HCT116 (cell line): ENCODE data around the gene SEC22C. TPM values are rescaled to one million over a fixed set of nuclear protein-coding genes. Genes with fewer than 3 reads are reported as not detected.

Source experiments
- ATAC-seq: fragments of 200-7000 bp; cut with Tn5 transposase; 2 replicates; pipeline ENCODE4 v1.9.1; 2020; ENCODE audit warnings: mild to moderate bottlenecking, moderate library complexity
- BruUV-seq: library from RNA; stranded (reverse); fragments of 400-500 nt; replicated peaks from 2 replicates; lab custom pipeline; 2021; lab: Mats Ljungman, UMichigan
- CTCF ChIA-PET: fragments of 300-600 bp; sonication (Branson Sonifier 250); formaldehyde crosslinking; loops from one replicate; lab custom pipeline; 2021; ENCODE audit warnings: antibody characterized with exemption; lab: Charles Lee
- POLR2A ChIA-PET: fragments of 300-600, 350-600 bp; sonication (Branson Sonifier 250); formaldehyde crosslinking; loops from one replicate; lab custom pipeline; 2021; ENCODE audit warnings: antibody characterized with exemption; lab: Charles Lee
- RAD21 ChIA-PET, 2 experiments: fragments of 300-600 bp; sonication (Branson Sonifier 250); formaldehyde crosslinking; loops; one replicate each; lab custom pipeline; 2023; ENCODE audit warnings: low total read pairs in 2 of 2; ENCODE audit not compliant: uncharacterized antibody in 2 of 2, unreplicated experiment in 2 of 2, low non-redundant PET in 1 of 2; lab: Charles Lee
- DNase-seq: peaks from one replicate; pipeline ENCODE4 v3.0.0-alpha.2; 2010; ENCODE audit warnings: low read depth, low spot score
- H2AFZ ChIP-seq: fragments of 200-600 bp; shearing (Covaris generic), sonication (generic); 2 replicates; pipeline ENCODE4 v1.6.1; 2017; ENCODE audit warnings: low read depth, mixed run types, mixed read lengths, antibody characterized with exemption, low read length; ENCODE audit not compliant: poor library complexity, severe bottlenecking
- H3K27ac ChIP-seq: 2 replicates; pipeline ENCODE4 v1.5.1; 2012; ENCODE audit warnings: low read depth, low read length
- H3K27me3 ChIP-seq: fragments of 200-600 bp; sonication (generic); 2 replicates; pipeline ENCODE4 v1.6.1; 2016; ENCODE audit warnings: mixed run types, low read length, mixed read lengths; ENCODE audit not compliant: insufficient read depth
- H3K36me3 ChIP-seq, 2 experiments: fragments of 200-500 bp in 1 of 2; fragments of 200-600 bp in 1 of 2; sonication (Bioruptor generic) in 1 of 2; sonication (generic) in 1 of 2; 2 replicates each; pipeline versions ENCODE4 v1.5.1 to v1.6.1; 2014 to 2016; ENCODE audit warnings: low read length in 2 of 2, inconsistent platforms in 1 of 2, mixed read lengths in 1 of 2, mixed run types in 1 of 2; ENCODE audit not compliant: insufficient read depth in 2 of 2, control insufficient read depth in 1 of 2
- H3K4me1 ChIP-seq, 2 experiments: fragments of 200-600 bp in 1 of 2; sonication (generic) in 1 of 2; 2 replicates each; pipeline versions ENCODE4 v1.5.1 to v1.6.1; 2012 to 2017; ENCODE audit warnings: low read length in 2 of 2, inconsistent platforms in 1 of 2, mild to moderate bottlenecking in 1 of 2, mixed read lengths in 1 of 2, mixed run types in 1 of 2, moderate library complexity in 1 of 2; ENCODE audit not compliant: insufficient read depth in 2 of 2, control insufficient read depth in 1 of 2
- H3K4me2 ChIP-seq: fragments of 200-600 bp; sonication (generic); 2 replicates; pipeline ENCODE4 v1.6.1; 2017; ENCODE audit warnings: mixed run types, low read length, mixed read lengths
- H3K4me3 ChIP-seq, 2 experiments: fragments of 200-600 bp in 1 of 2; sonication (generic) in 1 of 2; replicated peaks in 1 of 2; 2 replicates each; pipeline ENCODE4 v1.5.1; 2011 to 2016; ENCODE audit warnings: low read length in 2 of 2, control low read depth in 1 of 2, low read depth in 1 of 2, mild to moderate bottlenecking in 1 of 2, mixed read lengths in 1 of 2, mixed run types in 1 of 2
- H3K79me2 ChIP-seq: fragments of 200-600 bp; sonication (generic); 2 replicates; pipeline ENCODE4 v1.6.1; 2017; ENCODE audit warnings: mild to moderate bottlenecking, mixed run types, low read length, moderate library complexity, mixed read lengths; ENCODE audit not compliant: insufficient read depth
- H3K9ac ChIP-seq: fragments of 200-600 bp; sonication (generic); 2 replicates; pipeline ENCODE4 v1.6.1; 2016; ENCODE audit warnings: low read length, mixed read lengths
- H3K9me2 ChIP-seq: fragments of 200-600 bp; sonication (generic), shearing (Covaris generic); 2 replicates; pipeline ENCODE4 v1.6.1; 2017; ENCODE audit warnings: mixed run types, mild to moderate bottlenecking, moderate library complexity; ENCODE audit not compliant: insufficient read depth
- H3K9me3 ChIP-seq, 2 experiments: fragments of 200-500 bp in 1 of 2; fragments of 200-600 bp in 1 of 2; sonication (Bioruptor generic) in 1 of 2; sonication (generic) in 1 of 2; 2 replicates each; pipeline ENCODE4 v1.6.1; 2014 to 2017; ENCODE audit warnings: low read length in 2 of 2, mixed read lengths in 2 of 2, inconsistent platforms in 1 of 2, low read depth in 1 of 2, mild to moderate bottlenecking in 1 of 2, mixed run types in 1 of 2, moderate library complexity in 1 of 2; ENCODE audit not compliant: control insufficient read depth in 1 of 2, insufficient read depth in 1 of 2
- H4K20me1 ChIP-seq: fragments of 200-600 bp; sonication (generic), shearing (Covaris generic); 2 replicates; pipeline ENCODE4 v1.6.1; 2017; ENCODE audit warnings: mixed run types, mild to moderate bottlenecking, moderate library complexity; ENCODE audit not compliant: insufficient read depth
- CBX3 ChIP-seq: IDR thresholded peaks from 2 replicates; pipeline ENCODE4 v1.6.1; 2012; ENCODE audit warnings: low read depth
- CTCF ChIP-seq, 3 experiments: fragments of 200-600 bp in 1 of 3; sonication (generic) in 1 of 3; IDR thresholded peaks in 2 of 3; conservative IDR thresholded peaks in 1 of 3; 2 replicates each; pipeline ENCODE4 v1.5.1; 2012 to 2017; ENCODE audit warnings: low read depth in 2 of 3, low read length in 2 of 3, antibody characterized with exemption in 1 of 3, borderline replicate concordance in 1 of 3, control low read depth in 1 of 3, mild to moderate bottlenecking in 1 of 3, mixed read lengths in 1 of 3, mixed run types in 1 of 3, moderate library complexity in 1 of 3; ENCODE audit not compliant: insufficient read depth in 1 of 3
- ELF1 ChIP-seq: IDR thresholded peaks from 2 replicates; pipeline ENCODE4 v1.6.1; 2012; ENCODE audit warnings: low read depth, borderline replicate concordance
- MAX ChIP-seq: IDR thresholded peaks from 2 replicates; pipeline ENCODE4 v1.6.1; 2012
- POLR2A ChIP-seq: IDR thresholded peaks from 2 replicates; pipeline ENCODE4 v1.7.0; 2011; ENCODE audit warnings: borderline replicate concordance; ENCODE audit not compliant: insufficient read depth, insufficient read length; ENCODE audit errors: extremely low read depth
- SIN3A ChIP-seq: IDR thresholded peaks from 2 replicates; pipeline ENCODE4 v1.6.1; 2012; ENCODE audit warnings: low read depth
- SP1 ChIP-seq: IDR thresholded peaks from 2 replicates; pipeline ENCODE4 v1.6.1; 2012; ENCODE audit warnings: low read depth
- ZFX ChIP-seq: fragments of 450-650 bp; IDR thresholded peaks from 2 replicates; pipeline ENCODE4 v1.6.1; 2017
- ZNF274 ChIP-seq: fragments of 200-500 bp; sonication (Bioruptor generic); IDR thresholded peaks from 2 replicates; pipeline ENCODE4 v1.6.1; 2014; ENCODE audit warnings: mild to moderate bottlenecking, low read depth, low read length, inconsistent platforms
- intact Hi-C: fragments of 100-400 bp; cut with micrococcal nuclease; formaldehyde crosslinking; loops from 2 replicates; pipeline ENCODE4 v1.10.0; 2022
- total RNA-seq: library from RNA; stranded (reverse); gene quantifications from one replicate; pipeline ENCODE4 v1.2.1, GENCODE V29; 2021; ENCODE audit not compliant: unreplicated experiment
- TF ChIP-seq, protein P1 (sequence below): IDR thresholded peaks from 2 replicates; pipeline ENCODE4 v1.6.1; 2012

SEC22C gene
- total RNA-seq, 1 experiment from 2014 or later: 43.4 TPM

DNA sequence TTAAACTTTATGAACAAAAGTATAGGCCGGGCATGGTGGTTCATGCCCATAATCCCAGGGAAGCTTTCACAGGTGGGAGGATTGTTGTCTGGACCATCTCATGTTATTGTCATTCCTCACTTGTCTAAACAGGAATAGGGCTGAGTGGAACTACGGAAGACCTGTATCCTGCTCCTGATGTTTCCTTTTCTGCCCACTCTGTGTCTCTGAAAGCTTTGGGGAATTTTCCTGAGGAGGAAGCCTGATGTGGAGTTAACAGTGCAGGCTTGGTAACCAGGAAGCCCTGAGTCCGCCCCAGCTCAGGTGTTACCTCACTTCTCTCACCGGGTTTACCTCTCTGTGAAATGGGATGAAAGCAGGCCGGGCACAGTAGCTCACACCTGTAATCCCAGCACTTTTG is 6.9 kb upstream of the SEC22C start:
- no peak overlapping the region for H3K27ac ChIP-seq
- CTCF ChIA-PET: no interaction called here
- H2AFZ ChIP-seq: no peak overlapping the region
- intact Hi-C loops: no loop called here
- no TSS peak for BruUV-seq
- no peak for ATAC-seq
- H4K20me1 ChIP-seq: no peaks in the 10 kb centered on the region
- no peak for DNase-seq
- H3K79me2 ChIP-seq: peaks cover 21% of the 10 kb centered on the region
- TF ChIP-seq MAX: no peak
- TF ChIP-seq SIN3A: no peak
- TF ChIP-seq SP1: no peak
- TF ChIP-seq POLR2A: no peak
- TF ChIP-seq, protein P1, sequence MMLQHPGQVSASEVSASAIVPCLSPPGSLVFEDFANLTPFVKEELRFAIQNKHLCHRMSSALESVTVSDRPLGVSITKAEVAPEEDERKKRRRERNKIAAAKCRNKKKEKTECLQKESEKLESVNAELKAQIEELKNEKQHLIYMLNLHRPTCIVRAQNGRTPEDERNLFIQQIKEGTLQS: no peak
- TF ChIP-seq ZFX: no peak
- no peak for TF ChIP-seq CBX3
- TF ChIP-seq, all 23 proteins: peak for 0
- ChIA-PET RAD21 (no interaction called here), POLR2A (no interaction called here)
- Histone ChIP-seq H3K9me3 (no peaks in the 10 kb centered on the region), H3K9me2 (no peaks in the 10 kb centered on the region), H3K4me1 (peaks cover 9 to 16% of the 10 kb centered on the region in 2 experiments), H3K4me3 (no peak overlapping the region), H3K27me3 (no peaks in the 10 kb centered on the region), H3K36me3 (0 out of 4 replicates have a peak, but pooled peaks cover 0 to 2% of the 10 kb centered on the region in 2 experiments), H3K9ac (no peak overlapping the region), H3K4me2 (no peak overlapping the region)

DNA sequence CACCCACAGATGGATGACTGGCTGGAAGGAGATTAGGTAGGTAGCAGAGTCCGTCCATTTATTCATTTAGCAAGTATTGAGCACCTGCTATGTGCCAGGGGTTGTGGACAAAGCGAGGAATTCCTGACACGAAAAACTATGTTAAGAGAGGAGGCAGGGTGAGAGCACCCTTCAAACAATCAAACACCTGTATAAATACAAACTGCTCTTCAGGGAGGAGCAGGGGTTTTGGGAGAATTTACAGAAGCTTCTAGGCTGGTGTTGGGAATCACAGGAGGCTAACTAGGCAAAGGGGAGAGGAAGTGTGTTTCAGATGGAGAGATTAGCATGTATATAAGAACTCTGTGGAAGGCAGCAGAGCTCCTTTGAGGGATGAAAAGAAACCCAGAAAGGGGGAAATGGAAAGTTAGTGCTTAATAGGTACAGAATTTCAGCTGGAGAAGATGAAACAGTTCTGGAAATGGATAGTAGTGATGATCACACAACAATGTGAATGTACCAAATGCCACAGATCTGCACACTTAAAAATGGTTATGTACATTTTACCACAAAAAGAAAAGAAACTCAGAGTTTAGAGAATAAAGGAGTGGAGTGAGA is 805 bp upstream of the SEC22C start:
- no peaks in the 10 kb centered on the region for H4K20me1 ChIP-seq
- H3K79me2 ChIP-seq: peaks cover 26% of the 10 kb centered on the region
- ATAC-seq (no peak), DNase-seq (no peak)
- peak overlapping the region; percentile 78 for H3K27ac ChIP-seq
- ChIA-PET POLR2A (interaction anchor here (2.2 kb wide), 2 partner anchors 8 to 81 kb away, joined by 5 to 15 read pairs; partner anchors contain the start of genes SS18L2 and VIPR1), CTCF (interaction anchor here (1.7 kb wide), 1 partner anchor 175 kb away, joined by 3 read pairs; no protein-coding TSS in a partner anchor), RAD21 (no interaction called here)
- no peaks in the 10 kb centered on the region for H3K9me2 ChIP-seq
- TF ChIP-seq ELF1 (no peak), CTCF (IDR thresholded peaks at IDR 0.05 in 2 of 3, conservative IDR thresholded peaks at IDR 0.05 in 1 of 3; ENCODE audit: borderline replicate concordance in 1 of 3, insufficient read depth in 1 of 3, low read depth in 2 of 3, low read length in 2 of 3) (no peak), ZNF274 (no peak)
- no peaks in the 10 kb centered on the region for H3K36me3 ChIP-seq
- H2AFZ ChIP-seq: peak overlapping the region; percentile 41
- H3K4me1 ChIP-seq: peaks cover 15 to 18% of the 10 kb centered on the region in 2 experiments; a peak in 3 of 4 replicates
- no peaks in the 10 kb centered on the region for H3K27me3 ChIP-seq
- H3K4me3 ChIP-seq: peak overlapping the region; percentile 75 to 80
- intact Hi-C loops: loop anchor here (1.0 kb wide), 1 partner anchor 8 kb away; the partner anchor contains the start of gene SS18L2
- TSS peak; percentile 79 for BruUV-seq
- H3K9ac ChIP-seq: peak overlapping the region; percentile 70
- H3K4me2 ChIP-seq: peak overlapping the region; percentile 93
- H3K9me3 ChIP-seq: no peaks in the 10 kb centered on the region
